H1 (cell line): ENCODE data around the gene SLC35F3. TPM values are rescaled to one million over a fixed set of nuclear protein-coding genes. Genes with fewer than 3 reads are reported as not detected.

Experiments used
- CHD7 ChIP-seq: fragments of 300-600 bp; sonication (generic); IDR thresholded peaks from 2 replicates; pipeline ENCODE4 v1.7.1; 2012; ENCODE audit warnings: low read length, moderate library complexity, mild to moderate bottlenecking, inconsistent platforms; ENCODE audit not compliant: insufficient replicate concordance
- EZH2 ChIP-seq: fragments of 200-600 bp; sonication (generic); IDR thresholded peaks from 2 replicates; pipeline ENCODE4 v1.7.1; 2012; ENCODE audit warnings: low read depth, mild to moderate bottlenecking, moderate library complexity, low read length, inconsistent platforms; ENCODE audit not compliant: severe bottlenecking
- FOSL1 ChIP-seq: IDR thresholded peaks from 2 replicates; pipeline ENCODE4 v1.6.1; 2011; ENCODE audit warnings: mild to moderate bottlenecking, low read depth, low read length, moderate library complexity; ENCODE audit not compliant: insufficient read depth
- KDM4A ChIP-seq: IDR thresholded peaks from one replicate; pipeline ENCODE4 v1.7.1; 2012; ENCODE audit warnings: low read depth, mild to moderate bottlenecking, moderate library complexity, low read length, inconsistent platforms; ENCODE audit not compliant: severe bottlenecking
- NANOG ChIP-seq: IDR thresholded peaks from 2 replicates; pipeline ENCODE4 v1.6.1; 2011; ENCODE audit warnings: low read length, low read depth, mild to moderate bottlenecking, inconsistent platforms; ENCODE audit not compliant: insufficient read depth, poor library complexity, severe bottlenecking
- RAD21 ChIP-seq, 2 experiments: IDR thresholded peaks in 1 of 2; conservative IDR thresholded peaks in 1 of 2; 2 replicates each; pipeline ENCODE4 v1.6.1; 2011; ENCODE audit warnings: low read depth in 2 of 2, low read length in 2 of 2, improper control_type of control experiment in 1 of 2, inconsistent platforms in 1 of 2, mild to moderate bottlenecking in 1 of 2, moderate library complexity in 1 of 2
- RFX5 ChIP-seq: IDR thresholded peaks from 2 replicates; pipeline ENCODE4 v1.6.1; 2011; ENCODE audit warnings: low read depth, low read length, improper control_type of control experiment, borderline replicate concordance
- RXRA ChIP-seq: IDR thresholded peaks from 2 replicates; pipeline ENCODE4 v1.6.1; 2011; ENCODE audit warnings: low read depth, mild to moderate bottlenecking, low read length, moderate library complexity; ENCODE audit not compliant: insufficient read depth
- TCF12 ChIP-seq: IDR thresholded peaks from 2 replicates; pipeline ENCODE4 v1.6.1; 2011; ENCODE audit warnings: low read depth, mild to moderate bottlenecking, low read length
- ZNF274 ChIP-seq: IDR thresholded peaks from 2 replicates; pipeline ENCODE4 v1.7.0; 2012; ENCODE audit warnings: low read length, borderline replicate concordance; ENCODE audit errors: extremely low read depth
- polyA plus RNA-seq, 7 experiments: library from polyadenylated mRNA; depleted of rRNA in 3 of 7; stranded (reverse) in 5 of 7; unstranded in 2 of 7; fragments of >200 nt in 5 of 7; fragments of 200-250 nt in 2 of 7; gene quantifications; 1 replicate in 5 of 7; 2 replicates in 1 of 7; 4 replicates in 1 of 7; pipeline versions ENCODE4 v1.2.1 to v1.2.3, GENCODE V29; 2011 to 2013; ENCODE audit warnings: missing spikeins in 2 of 7, mixed read lengths in 2 of 7
- total RNA-seq: library from RNA; stranded (reverse); fragmentation: NEBNext Ultra II Directional; extraction: Animal tissue kit (Norgen Biotek cat#: 25700); gene quantifications from 2 replicates; pipeline ENCODE4 v1.2.1, GENCODE V29; 2021

Gene SLC35F3
- total and polyA plus RNA-seq, 2 of the 8 experiments (the other 6 are each of a cell fraction or from before 2014, with no cell fraction given): 0.78 to 1.2 TPM

- TF ChIP-seq CHD7 (no peak), NANOG (no peak), KDM4A (no peak), FOSL1 (no peak), RFX5 (no peak), EZH2 (no peak), RXRA (no peak), TCF12 (no peak), RAD21 (IDR thresholded peaks at IDR 0.05 in 1 of 2, conservative IDR thresholded peaks at IDR 0.05 in 1 of 2; ENCODE audit: low read depth in 2 of 2, low read length in 2 of 2) (no peak), ZNF274 (no peak)
Measured at GRCh38 chr1:234302354-234302962, 398.0 kb downstream of the SLC35F3 start (continued).
